GM21529 (cell line): ENCODE results near the gene CFAP58.
A peak's percentile ranks its signal among the peaks of the same experiment; 100 is the strongest.

Experiments used
- ATAC-seq: cut with Tn5 transposase; IDR thresholded peaks from one replicate; pipeline ENCODE4 v1.9.1; 2021; ENCODE audit not compliant: unreplicated experiment

Gene CFAP58

GRCh38 chr10:104321725-104322415 lies 31.8 kb upstream of the CFAP58 start:
- peak; percentile 7 for ATAC-seq

GRCh38 chr10:104322416-104322782 lies 31.2 kb upstream of the CFAP58 start:
- ATAC-seq: peak; percentile 42

GRCh38 chr10:104323085-104323484 lies 30.5 kb upstream of the CFAP58 start:
- no peak for ATAC-seq

- no peak for ATAC-seq
These were observed 29.9 kb upstream of the CFAP58 start for GRCh38 chr10:104323760-104324201.

- no peak for ATAC-seq
These were observed 29.4 kb upstream of the CFAP58 start for GRCh38 chr10:104324221-104324686.

- ATAC-seq: no peak
These were observed 28.7 kb upstream of the CFAP58 start for GRCh38 chr10:104324931-104325330.

GRCh38 chr10:104325436-104326435 lies 27.9 kb upstream of the CFAP58 start:
- no peak for ATAC-seq

GRCh38 chr10:104326991-104327610 lies 26.5 kb upstream of the CFAP58 start:
- ATAC-seq: no peak

GRCh38 chr10:104327745-104328645 lies 25.6 kb upstream of the CFAP58 start:
- ATAC-seq: no peak

- ATAC-seq: no peak
These were observed 25.1 kb upstream of the CFAP58 start for GRCh38 chr10:104328646-104328895.

GRCh38 chr10:104328896-104329710 lies 24.5 kb upstream of the CFAP58 start:
- ATAC-seq: peak; percentile 58

GRCh38 chr10:104329735-104330134 lies 23.9 kb upstream of the CFAP58 start:
- ATAC-seq: no peak

GRCh38 chr10:104330168-104331110 lies 23.2 kb upstream of the CFAP58 start:
- no peak for ATAC-seq

GRCh38 chr10:104331208-104331838 lies 22.3 kb upstream of the CFAP58 start:
- ATAC-seq: no peak

- ATAC-seq: no peak
These were observed 21.2 kb upstream of the CFAP58 start for GRCh38 chr10:104332243-104333031.

GRCh38 chr10:104333032-104333727 lies 20.5 kb upstream of the CFAP58 start:
- no peak for ATAC-seq
